MV-4-11 (cell line): ENCODE data around the gene CXCR3.
"Not testable (repeated sequence)": the region's sequence is repeated elsewhere in the genome, so short reads cannot be mapped to it uniquely, and the experiment has no call there.

Experiments used
- DNase-seq: peaks from one replicate; lab custom pipeline; 2025; lab: John Stamatoyannopoulos, UW

The CXCR3 gene

DNA sequence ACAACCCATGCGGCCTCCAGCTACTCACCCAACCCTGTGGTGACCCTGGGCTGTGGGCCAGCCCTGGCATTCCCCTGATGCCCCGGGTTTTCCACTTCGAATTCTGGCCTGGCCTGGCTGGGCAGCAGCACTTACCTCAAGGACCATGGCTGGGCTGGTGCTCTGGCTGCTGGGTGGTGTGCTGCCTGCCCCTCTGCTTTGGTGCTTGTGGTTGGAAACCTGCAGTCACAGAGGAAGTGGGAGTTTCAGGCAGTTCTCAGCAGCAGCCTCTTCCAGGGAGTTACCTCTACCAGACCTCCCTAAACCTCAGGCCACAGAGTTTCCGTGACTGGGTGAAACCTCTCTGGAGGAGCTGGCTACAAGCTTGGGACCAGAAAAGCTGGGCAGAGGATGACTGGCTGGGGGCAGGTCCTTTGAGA, at the start of gene CXCR3:
Gene CXCR3, minus strand, starts transcription at position 209 of the 419 bp plus-strand sequence. Its CDS starts 62 bp downstream, at position 147.
- peak; percentile 94 for DNase-seq

DNA sequence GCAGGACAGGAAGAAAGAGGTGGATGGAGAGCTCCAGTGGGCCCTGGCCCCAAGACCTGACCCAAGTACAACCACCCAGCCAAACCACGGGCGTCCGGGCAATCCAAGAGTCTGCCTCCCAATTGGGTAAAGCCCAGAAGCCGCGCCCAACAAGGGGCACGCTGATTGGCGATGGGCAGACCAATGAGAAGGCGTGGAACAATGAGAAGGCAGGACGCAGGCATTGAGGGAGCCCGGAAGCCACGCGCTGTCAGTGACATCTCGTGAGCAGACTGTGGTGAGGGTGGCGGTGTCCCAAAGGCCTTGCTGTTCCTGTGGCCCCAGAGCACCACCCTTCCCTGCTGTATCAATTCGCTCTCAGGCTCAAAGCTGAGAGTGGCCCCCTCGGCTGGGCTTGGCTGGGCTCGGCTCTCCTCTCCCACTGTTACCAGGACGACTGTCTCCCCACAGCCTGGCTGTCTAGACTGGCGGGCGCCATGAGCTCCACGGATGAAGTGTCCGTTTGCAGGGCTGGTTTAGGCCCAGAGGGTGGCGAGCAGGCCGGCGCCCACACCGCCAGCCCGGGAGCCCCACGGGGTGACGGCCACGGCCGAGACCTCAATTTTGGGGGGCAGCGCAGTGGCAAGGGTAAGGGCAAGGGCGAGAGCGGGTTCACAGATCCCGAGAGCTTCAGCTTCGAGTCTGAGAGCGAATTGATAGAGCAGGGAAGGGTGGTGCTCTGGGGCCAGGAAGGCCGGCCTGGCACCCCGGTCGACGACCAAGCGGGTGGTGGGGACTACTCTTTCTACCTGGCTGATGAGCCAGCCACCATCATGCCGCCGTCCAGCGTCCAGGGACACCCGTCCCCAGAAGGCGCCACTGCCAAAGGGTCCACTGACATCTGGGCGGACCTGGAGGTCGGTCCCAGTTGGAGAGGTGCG, 49.3 kb upstream of the CXCR3 start, which contains the start of gene LOC101059915:
Gene LOC101059915, plus strand, starts transcription at position 219 of the 920 bp plus-strand sequence.
- DNase-seq: no peak

DNA sequence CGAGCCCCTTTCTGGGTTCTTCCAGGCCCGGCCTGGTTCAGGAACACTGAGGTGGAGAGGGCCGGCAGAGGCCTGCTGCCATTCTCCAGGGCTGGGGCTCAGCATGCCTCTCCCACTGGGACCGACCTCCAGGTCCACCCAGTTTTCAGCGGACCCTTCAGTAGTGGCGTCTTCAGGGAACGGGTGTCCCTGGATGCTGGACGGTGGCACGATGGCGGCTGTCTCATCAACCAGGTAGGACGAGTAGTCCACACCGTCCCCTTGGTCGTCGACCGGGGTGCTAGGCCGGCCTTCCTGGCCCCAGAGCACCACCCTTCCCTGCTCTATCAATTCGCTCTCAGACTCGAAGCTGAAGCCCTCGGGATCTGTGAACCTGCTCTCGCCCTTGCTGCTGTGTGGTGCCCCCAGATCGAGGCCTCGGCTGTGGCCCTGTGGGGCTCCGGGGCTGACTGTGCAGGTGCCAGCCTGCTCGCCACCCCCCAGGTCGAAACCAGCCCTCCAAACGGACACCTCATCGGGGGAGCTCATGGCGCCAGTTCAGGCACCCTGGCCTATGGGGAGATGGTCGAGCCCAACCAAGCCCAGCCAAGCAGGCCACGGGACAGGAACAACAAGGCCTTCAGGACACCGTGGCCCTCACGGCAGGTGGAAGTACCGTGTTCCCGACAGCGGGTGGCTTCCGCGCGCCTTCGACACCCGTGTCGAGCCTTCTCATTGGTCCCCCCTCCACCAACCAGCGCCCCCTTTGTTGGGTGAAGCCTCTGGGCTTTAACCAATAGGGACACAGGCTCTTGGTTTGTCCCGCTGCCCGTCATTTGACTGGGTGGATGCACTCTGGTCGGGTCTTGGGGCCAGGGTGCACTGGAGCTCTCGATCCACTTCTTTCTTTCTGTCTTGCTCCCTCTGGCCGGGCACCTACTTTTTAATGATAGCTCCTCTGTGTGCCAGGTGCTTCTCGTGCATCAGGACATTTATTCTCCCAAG, 48.2 kb upstream of the CXCR3 start:
- no peak for DNase-seq

DNA sequence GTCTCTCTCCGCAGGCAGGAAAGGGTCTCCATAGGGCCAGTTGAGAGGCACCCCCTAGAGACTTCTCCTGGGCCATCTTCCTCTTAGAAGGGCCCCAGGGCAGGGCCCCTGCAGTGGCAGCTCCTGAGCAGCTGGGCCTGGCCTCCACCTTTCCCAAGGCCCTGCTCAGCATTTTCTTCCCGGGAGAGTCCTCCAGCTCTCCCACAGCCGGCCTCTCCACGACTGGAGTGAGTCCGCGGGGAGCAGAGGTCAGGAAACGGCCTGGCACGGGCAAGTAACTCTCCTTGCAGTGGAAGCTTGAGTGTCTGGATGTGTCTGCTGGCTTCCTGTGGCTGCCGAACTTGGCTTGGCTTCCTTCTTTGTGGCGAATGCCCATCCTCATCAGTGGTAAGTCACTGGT, 47.4 kb upstream of the CXCR3 start:
- no peak for DNase-seq

DNA sequence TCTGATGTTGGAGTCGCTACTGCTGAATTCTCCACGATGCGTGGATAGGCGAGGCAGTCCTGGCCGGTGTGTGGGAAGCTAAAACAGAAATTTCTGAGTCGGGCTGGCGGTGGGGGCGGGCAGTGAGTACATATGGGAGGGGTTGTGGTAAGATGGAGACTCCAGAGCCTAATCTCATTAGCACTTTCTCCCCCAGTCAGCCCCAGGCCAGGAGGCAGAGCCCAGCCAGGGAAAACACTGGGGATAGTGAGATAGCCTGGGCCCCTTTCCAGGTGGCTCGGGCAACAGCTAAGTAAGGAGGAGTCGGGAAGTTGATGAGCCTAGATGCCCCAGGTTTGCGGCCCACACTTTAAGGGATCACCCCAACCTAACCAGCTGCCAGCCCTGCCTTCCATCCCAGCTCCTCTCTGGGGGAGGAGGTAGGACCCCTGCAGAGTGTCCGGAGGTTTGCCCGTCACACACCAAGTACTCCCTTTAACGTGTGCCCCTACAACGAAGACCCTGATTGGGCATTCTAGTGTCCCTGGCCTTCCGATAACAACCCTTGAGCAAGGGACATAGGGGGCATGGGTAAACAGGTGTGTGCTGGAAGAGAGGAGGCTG, 46.7 kb upstream of the CXCR3 start:
- DNase-seq: no peak

DNA sequence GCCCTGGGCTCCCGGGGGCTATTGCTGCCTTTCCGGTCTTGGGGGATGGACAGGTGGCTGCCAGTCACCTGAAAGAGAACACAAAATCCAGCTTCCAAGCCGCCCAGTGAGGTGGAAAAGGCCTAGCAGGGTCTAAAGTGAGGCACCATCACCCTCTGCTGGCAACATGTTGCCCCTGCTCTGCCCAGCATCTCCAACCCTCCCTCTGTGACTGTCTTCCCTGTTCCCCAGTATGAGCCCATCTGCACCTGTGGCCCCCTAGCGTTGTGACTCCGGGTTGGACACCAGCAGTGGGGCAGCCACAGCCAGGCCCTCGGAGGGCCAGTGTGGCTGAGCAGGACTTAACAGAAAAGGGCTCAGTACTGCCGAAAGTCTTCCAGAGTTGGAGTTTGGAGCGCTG, 45.9 kb upstream of the CXCR3 start:
- peak; percentile 6 for DNase-seq

DNA sequence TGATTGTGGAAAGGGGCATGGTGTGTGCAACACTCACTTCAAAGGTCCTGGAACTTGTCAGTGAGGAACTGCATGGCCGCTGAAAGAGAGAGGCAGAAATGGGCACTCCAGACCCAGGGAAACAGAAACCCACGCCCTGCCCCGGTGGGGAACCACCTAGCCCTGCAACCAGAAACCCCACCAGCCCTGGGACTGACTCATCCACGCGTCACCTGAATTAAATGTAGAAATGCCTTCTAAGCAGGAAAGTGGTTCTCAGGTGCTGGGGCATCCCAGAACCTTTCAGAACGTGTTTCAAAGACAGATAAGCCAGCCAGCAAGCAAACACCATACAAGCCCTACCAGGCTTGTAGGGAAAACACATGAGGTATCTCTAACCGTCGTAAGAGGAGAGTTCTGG, 44.9 kb upstream of the CXCR3 start:
- not testable (repeated sequence) for DNase-seq

DNA sequence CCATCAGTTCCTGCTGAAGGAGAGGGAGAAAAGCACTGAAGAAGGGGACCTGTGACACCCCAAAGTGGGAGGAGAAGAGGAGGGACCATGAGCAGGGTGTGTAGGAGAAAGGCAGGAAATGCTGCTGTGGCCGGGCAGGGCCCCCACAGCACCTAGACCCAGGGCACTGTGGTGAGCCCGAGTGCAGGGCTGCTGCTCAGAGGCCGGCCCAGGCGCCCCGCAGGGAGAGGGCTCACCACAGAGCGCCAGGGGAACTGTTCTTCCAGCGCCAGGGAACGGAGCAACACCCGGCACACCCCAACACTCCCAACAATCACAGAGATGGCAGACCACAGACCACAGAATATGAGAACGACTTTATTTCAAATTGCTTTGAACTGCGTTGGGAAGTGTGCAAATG, 44.3 kb upstream of the CXCR3 start:
- DNase-seq: peak; percentile 32

DNA sequence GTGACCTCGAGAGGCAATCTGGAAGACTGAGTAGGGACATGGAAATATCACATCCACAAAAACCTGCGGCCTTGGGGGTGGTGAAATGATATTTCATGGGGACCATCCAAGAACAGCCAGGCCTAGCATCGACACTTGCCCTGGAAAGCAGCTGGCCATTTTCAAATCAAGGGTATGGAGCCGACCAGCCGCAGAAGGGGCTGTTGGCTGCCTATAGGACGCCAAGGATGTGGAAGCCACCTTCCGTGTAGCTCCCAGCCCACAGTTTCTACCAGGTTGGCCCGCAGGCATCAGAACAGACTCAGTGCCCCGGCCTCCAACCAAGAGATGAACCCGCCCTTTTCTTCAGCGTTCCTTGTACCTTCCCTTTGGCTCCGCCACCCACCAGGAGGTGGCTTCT, 43.6 kb upstream of the CXCR3 start:
- no peak for DNase-seq

DNA sequence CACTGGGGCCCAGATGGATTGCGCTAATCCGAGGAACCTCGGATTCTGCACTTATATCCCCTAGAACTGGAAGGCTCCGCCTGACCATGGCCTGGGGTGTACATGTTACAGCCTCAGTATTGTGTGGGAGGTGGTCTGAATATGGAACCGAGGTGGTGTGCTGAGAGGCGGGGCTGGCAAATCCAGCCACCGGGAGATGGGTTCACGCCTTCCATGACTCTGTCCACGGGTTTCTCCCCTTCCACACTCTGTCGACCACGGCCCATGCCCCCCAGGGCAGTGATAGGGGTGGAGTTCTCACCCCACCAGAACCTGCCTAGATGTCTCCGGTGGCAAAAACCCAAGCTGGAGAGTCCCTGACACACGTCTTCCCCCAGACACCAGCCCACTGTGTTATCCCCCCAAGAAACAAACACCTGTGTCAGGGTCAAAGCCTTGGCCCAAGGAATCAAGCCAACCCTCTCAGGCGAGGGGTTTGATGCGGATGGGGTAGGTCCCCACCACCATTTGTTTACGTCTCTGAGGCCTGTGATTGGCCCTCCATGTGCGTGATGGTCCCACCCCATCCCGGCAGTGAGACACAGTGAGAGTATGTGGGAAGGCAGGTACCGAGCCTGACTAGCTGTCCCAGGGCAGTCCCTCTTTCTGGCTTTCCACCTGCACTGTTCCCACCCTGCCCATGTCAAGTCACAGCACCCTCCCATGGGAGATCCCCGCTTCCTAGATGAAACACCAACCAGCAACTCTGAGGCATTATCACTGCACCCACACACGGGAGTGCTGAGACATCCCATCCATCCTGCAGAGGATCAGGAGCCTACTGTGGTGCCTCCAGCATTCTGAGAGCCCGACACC, 42.5 kb upstream of the CXCR3 start:
- no peak for DNase-seq

DNA sequence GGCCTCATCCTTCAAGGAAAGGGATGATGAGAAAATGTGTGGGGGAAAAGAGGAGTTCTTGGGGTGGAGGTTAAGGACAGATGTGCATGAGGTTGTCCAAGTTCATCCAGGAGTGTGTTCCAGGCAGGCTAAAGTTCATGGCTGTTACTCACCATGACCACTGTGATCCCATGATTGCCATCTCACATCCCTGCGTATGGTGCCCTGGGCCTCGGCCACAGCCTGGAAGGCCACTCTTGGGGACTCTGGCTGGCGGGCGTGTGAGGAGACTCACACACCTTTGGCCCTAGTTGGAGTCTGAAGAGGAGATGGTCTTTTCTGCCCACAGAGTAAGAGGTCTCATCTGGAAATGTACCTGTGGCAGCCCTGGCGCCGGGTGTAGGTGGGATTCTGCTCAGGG, 41.6 kb upstream of the CXCR3 start:
- no peak for DNase-seq

DNA sequence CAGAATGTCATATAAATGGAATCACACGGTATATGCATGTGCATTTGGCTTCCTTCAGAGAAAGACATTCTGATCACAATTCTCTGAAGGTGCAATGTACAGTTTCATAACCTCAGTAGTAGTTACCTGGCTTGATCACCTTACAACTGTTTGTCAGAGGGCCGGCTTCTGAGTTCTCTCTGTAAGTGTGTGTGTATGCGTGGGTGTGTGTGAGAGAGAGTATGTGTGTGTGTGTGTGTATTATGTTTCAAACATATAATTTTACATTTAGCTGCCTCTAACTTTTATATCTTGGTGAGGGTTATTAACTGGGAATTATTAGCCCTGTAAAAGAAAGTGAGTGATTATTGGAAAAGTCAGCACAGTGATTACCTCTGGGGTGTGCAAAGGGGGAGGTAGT, 41.0 kb upstream of the CXCR3 start:
- no peak for DNase-seq

DNA sequence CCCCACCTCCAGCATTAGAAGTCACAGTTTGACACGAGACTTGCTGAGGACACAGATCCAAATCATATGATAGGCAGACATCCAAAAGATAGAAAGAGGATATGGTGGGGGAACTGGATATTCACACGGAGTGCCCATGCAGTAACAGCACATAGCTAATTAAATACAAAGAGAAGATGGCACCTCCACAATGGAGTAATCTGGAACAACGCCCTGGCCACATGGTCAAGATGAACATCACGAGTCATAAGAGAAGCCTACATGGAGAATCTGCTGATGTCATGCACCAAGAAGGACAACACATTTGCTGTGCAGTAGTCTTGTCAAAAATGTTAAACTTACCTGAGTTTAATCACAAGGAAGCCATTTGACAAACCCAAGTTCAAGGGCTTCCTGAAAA, 39.0 kb upstream of the CXCR3 start:
- DNase-seq: no peak

DNA sequence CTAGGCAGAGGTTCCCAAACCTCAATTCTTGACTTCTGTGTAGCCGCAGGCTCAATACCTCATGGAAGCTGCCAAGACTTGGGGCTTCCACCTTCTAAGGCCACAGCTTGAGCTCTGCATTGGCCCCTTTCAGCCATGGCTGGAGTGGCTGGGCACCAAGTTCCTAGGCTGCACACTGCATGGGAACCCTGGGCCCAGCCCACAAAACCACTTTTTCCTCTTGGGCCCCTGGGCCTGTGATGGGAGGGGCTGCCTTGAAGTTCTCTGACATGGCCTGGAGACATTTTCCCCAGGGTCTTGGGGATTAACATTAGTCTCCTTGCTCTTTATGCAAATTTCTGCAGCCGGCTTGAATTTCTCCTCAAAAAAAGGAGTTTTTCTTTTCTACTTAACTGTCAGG, 35.0 kb upstream of the CXCR3 start:
- DNase-seq: no peak

DNA sequence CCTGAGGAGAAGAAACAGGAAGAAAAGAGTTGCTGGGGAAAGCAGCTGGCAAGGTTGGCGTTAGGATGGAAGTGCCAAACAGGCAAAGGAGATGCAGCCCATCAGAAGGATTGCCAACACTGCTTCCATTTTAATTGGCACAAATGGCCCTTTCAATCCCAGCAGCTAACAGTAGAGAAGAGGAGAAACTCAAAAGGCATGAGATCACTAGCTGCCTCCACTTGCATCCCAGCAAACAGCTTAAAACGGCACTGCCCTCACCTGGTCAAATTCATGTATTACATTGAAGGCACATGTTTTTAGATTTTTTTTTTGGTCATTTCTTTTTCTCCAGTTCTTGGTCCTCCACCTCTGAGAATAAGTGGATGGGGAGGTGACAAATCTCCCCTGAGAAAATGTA, 34.1 kb upstream of the CXCR3 start:
- peak; percentile 28 for DNase-seq

DNA sequence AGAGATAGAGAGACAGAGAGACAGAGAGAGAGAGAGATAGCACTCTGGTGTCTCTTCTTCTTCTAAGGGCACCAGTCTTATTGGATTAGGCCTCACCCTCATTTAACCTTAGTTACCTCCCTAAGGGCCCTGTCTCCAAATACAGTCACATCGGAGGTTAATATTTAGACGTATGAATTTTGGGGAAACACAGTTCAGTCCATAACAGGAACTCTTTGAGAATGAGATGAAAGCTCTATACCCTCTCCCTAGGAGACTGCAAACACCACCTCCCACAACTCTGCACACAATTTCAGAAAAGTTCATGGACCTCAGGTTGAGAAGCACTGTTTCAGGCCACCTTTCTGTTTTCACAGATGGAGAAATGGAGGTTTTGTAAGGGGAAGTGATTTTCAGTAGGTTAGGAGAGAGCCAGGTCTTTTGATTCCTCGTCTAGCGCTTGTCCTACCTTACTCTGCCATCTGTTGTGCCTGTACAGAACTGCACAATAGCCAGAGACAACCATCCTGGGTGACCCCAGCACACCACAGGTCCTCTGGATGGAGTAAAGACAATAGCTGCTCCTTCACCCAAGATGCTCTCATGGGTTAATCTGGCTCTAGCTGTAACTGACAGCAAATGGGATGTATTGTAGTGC, 32.1 kb upstream of the CXCR3 start:
- DNase-seq: peak; percentile 5

DNA sequence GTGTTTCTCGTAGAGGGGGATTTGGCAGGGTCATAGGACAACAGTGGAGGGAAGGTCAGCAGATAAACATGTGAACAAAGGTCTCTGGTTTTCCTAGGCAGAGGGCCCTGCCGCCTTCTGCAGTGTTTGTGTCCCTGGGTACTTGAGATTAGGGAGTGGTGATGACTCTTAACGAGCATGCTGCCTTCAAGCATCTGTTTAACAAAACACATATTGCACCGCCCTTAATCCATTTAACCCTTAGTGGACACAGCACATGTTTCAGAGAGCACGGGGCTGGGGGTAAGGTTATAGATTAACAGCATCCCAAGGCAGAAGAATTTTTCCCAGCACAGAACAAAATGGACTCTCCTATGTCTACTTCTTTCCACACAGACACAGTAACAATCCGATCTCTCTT, 26.1 kb upstream of the CXCR3 start:
- not testable (repeated sequence) for DNase-seq

DNA sequence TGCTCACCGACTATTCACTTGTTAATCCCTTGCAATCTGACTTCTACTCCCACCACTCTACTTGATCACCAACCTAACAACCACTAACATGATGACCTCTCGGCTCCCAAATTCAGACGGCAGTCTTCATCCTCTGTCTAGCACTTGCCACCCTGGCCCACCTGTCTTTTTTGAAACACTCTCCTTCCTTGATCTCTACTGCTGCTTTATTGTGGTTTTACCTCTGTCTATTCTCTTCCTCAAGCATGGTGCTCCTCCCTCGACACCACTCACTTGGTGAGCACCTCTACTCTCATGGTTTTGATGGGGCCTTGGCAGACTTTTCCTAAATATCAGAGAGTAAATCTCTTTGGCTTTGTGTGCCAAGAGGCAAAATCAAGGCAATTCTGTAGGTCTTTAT, 21.7 kb upstream of the CXCR3 start:
- no peak for DNase-seq

DNA sequence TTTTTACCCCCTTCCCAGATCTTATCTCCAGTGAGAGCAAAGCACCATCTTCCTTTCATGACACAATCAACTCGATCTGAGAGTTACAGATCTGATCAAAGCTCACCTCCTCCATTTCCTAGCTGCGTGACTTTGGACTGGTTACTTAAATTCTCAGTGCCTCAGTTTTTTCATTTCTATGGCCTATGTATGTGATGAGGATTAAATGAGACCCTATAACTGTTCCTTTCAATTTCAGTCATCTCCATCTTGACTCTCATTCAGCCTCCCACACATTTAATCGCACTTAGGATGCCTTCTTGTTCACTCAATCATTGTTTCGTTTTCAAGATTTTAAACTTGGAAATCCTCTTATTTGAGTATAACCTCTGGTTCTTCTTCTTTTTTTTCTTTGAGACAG, 20.1 kb upstream of the CXCR3 start:
- DNase-seq: no peak

DNA sequence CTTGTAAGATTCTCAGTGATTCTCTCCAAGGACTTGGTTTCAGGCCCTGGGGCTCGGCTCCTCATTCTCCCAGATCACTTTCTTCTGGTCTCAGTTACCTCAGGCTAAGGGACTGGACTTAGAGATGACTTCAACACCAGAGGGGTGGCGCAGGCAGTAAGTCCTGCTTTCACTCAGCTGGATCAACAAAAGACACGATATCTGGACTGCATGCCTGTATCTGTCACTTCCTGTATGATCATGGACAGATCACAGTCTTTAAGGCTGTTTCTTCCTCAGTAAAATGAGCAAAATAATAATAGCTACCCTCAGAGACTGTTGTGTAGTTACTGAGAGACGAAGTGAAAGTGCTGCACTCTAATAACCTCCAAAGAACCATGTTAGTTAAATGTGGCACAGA, 19.5 kb upstream of the CXCR3 start:
- peak; percentile 18 for DNase-seq

DNA sequence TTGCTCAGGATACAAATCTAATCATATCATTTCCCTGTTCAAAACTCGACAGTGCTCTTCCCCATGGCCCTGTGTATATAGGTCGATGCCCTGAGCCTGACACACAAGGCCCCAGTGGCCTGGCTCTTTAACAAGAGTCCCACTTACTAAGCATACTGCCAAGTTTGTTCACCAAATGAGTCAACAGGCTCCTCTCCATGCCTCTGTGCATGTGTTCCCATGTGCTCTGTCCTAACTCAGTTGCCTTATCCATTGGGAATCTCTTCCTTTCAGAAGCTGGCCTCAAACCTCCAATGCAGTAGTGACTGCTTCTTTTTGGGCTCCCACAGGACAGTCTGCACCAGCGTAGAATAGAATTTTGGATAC, 18.9 kb upstream of the CXCR3 start:
- DNase-seq: no peak
